ENCODE measurements around the gene ABTB1. TPM values are rescaled to one million over a fixed set of nuclear protein-coding genes. Genes with fewer than 3 reads are reported as not detected.

The ABTB1 gene
- polyA plus RNA-seq (2012; ENCODE audit: low read depth, missing spikeins), result 9.5 TPM

GRCh38 chr3:127672429-127673190 lies at the start of gene ABTB1:
Gene ABTB1 (plus strand): TSS chr3:127672952. CDS start chr3:127673026, 74 bp downstream.
- DNase-seq (ENCODE audit: insufficient read length, low spot score) (peak; percentile 97), FAIRE-seq (no peak)
- TF ChIP-seq TAF1 (IDR thresholded peaks at IDR 0.05; ENCODE audit: low read depth, low read length) (peak; percentile 48; the same call in 1 of the 2 replicates), SPI1 (IDR thresholded peaks at IDR 0.05; ENCODE audit: low read depth, low read length) (no peak), PAX5 (IDR thresholded peaks at IDR 0.05; ENCODE audit: insufficient read depth, low read length, severe bottlenecking) (no peak), POU2F2 (IDR thresholded peaks at IDR 0.05; ENCODE audit: low read depth, low read length) (no peak), POLR2AphosphoS5 (IDR thresholded peaks at IDR 0.05; ENCODE audit: low read depth, low read length) (peak; percentile 50; the same call in 1 of the 2 replicates), POLR2A (IDR thresholded peaks at IDR 0.05; ENCODE audit: low read depth, low read length) (no peak; the same call in 1 of the 2 replicates)

GRCh38 chr3:127624063-127624462 lies 48.7 kb upstream of the ABTB1 start:
- no peak for FAIRE-seq
- TF ChIP-seq POU2F2 (IDR thresholded peaks at IDR 0.05; ENCODE audit: low read depth, low read length) (no peak), TAF1 (IDR thresholded peaks at IDR 0.05; ENCODE audit: low read depth, low read length) (no peak), POLR2A (IDR thresholded peaks at IDR 0.05; ENCODE audit: low read depth, low read length) (no peak), SPI1 (IDR thresholded peaks at IDR 0.05; ENCODE audit: low read depth, low read length) (no peak), POLR2AphosphoS5 (IDR thresholded peaks at IDR 0.05; ENCODE audit: low read depth, low read length) (no peak), PAX5 (IDR thresholded peaks at IDR 0.05; ENCODE audit: insufficient read depth, low read length, severe bottlenecking) (no peak)
- DNase-seq (ENCODE audit: insufficient read length, low spot score), result no peak

DNA sequence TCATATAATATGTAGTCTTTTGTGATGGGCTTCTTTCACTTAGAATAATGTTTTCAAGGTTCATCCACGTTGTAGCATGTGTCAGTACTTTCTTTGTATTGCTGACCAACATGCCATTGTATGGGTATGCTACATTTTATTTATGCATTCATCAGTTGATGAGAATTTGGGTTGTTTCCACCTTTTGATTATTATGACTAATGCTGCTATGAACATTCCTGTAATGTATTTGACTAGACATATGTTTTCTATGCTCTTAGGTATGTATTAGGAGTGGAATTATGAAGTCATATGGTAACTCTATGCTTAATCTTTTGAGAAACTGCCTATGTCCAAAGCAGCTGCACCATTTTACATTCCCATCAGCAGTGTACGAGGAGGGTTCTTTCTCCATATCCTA lies 46.9 kb upstream of the ABTB1 start:
- TF ChIP-seq POU2F2 (IDR thresholded peaks at IDR 0.05; ENCODE audit: low read depth, low read length) (no peak), TAF1 (IDR thresholded peaks at IDR 0.05; ENCODE audit: low read depth, low read length) (no peak), PAX5 (IDR thresholded peaks at IDR 0.05; ENCODE audit: insufficient read depth, low read length, severe bottlenecking) (no peak), SPI1 (IDR thresholded peaks at IDR 0.05; ENCODE audit: low read depth, low read length) (no peak), POLR2A (IDR thresholded peaks at IDR 0.05; ENCODE audit: low read depth, low read length) (no peak), POLR2AphosphoS5 (IDR thresholded peaks at IDR 0.05; ENCODE audit: low read depth, low read length) (no peak)
- FAIRE-seq (no peak), DNase-seq (ENCODE audit: insufficient read length, low spot score) (no peak)

GRCh38 chr3:127628426-127628787 lies 44.3 kb upstream of the ABTB1 start:
- TF ChIP-seq PAX5 (IDR thresholded peaks at IDR 0.05; ENCODE audit: insufficient read depth, low read length, severe bottlenecking), result no peak
- FAIRE-seq (peak; percentile 86), DNase-seq (ENCODE audit: insufficient read length, low spot score) (no peak)

GRCh38 chr3:127628788-127629466 lies 43.8 kb upstream of the ABTB1 start, which contains the start of gene PODXL2:
Gene PODXL2 (plus strand): TSS chr3:127629185. CDS start chr3:127629220, 35 bp downstream.
- FAIRE-seq (no peak), DNase-seq (ENCODE audit: insufficient read length, low spot score) (peak; percentile 77)
- no peak for TF ChIP-seq SPI1 (IDR thresholded peaks at IDR 0.05; ENCODE audit: low read depth, low read length)
- no peak for TF ChIP-seq POLR2A (IDR thresholded peaks at IDR 0.05; ENCODE audit: low read depth, low read length)
- TF ChIP-seq TAF1 (IDR thresholded peaks at IDR 0.05; ENCODE audit: low read depth, low read length), result no peak
- TF ChIP-seq PAX5 (IDR thresholded peaks at IDR 0.05; ENCODE audit: insufficient read depth, low read length, severe bottlenecking), result no peak
- no peak for TF ChIP-seq POLR2AphosphoS5 (IDR thresholded peaks at IDR 0.05; ENCODE audit: low read depth, low read length)
- no peak for TF ChIP-seq POU2F2 (IDR thresholded peaks at IDR 0.05; ENCODE audit: low read depth, low read length)

- FAIRE-seq, result peak; percentile 97
- DNase-seq (ENCODE audit: insufficient read length, low spot score), result no peak
- TF ChIP-seq POLR2A (IDR thresholded peaks at IDR 0.05; ENCODE audit: low read depth, low read length) (no peak), SPI1 (IDR thresholded peaks at IDR 0.05; ENCODE audit: low read depth, low read length) (peak; percentile 91)
These were observed 43.0 kb upstream of the ABTB1 start for GRCh38 chr3:127629467-127630403.

GRCh38 chr3:127630811-127631714 lies 41.7 kb upstream of the ABTB1 start:
- DNase-seq (ENCODE audit: insufficient read length, low spot score) (no peak), FAIRE-seq (no peak)
- no peak for TF ChIP-seq POLR2A (IDR thresholded peaks at IDR 0.05; ENCODE audit: low read depth, low read length)
- TF ChIP-seq POU2F2 (IDR thresholded peaks at IDR 0.05; ENCODE audit: low read depth, low read length), result no peak
- TF ChIP-seq PAX5 (IDR thresholded peaks at IDR 0.05; ENCODE audit: insufficient read depth, low read length, severe bottlenecking), result no peak
- TF ChIP-seq SPI1 (IDR thresholded peaks at IDR 0.05; ENCODE audit: low read depth, low read length), result no peak
- no peak for TF ChIP-seq TAF1 (IDR thresholded peaks at IDR 0.05; ENCODE audit: low read depth, low read length)
- no peak for TF ChIP-seq POLR2AphosphoS5 (IDR thresholded peaks at IDR 0.05; ENCODE audit: low read depth, low read length)

GRCh38 chr3:127632035-127632820 lies 40.5 kb upstream of the ABTB1 start:
- DNase-seq (ENCODE audit: insufficient read length, low spot score), result no peak
- no peak for TF ChIP-seq POLR2AphosphoS5 (IDR thresholded peaks at IDR 0.05; ENCODE audit: low read depth, low read length)
- no peak for TF ChIP-seq POU2F2 (IDR thresholded peaks at IDR 0.05; ENCODE audit: low read depth, low read length)
- TF ChIP-seq PAX5 (IDR thresholded peaks at IDR 0.05; ENCODE audit: insufficient read depth, low read length, severe bottlenecking), result no peak
- TF ChIP-seq SPI1 (IDR thresholded peaks at IDR 0.05; ENCODE audit: low read depth, low read length), result no peak
- no peak for TF ChIP-seq TAF1 (IDR thresholded peaks at IDR 0.05; ENCODE audit: low read depth, low read length)
- TF ChIP-seq POLR2A (IDR thresholded peaks at IDR 0.05; ENCODE audit: low read depth, low read length), result no peak
- FAIRE-seq, result no peak

All from GM12891 (cell line).